Neural progenitor cell (in vitro differentiated cells): ENCODE results near the gene KLC3. TPM values are rescaled to one million over a fixed set of nuclear protein-coding genes. Genes with fewer than 3 reads are reported as not detected.

Experiments
- DNase-seq: peaks from one replicate; pipeline ENCODE4 v3.0.0-alpha.2; 2016; ENCODE audit warnings: low spot score
- H2AFZ ChIP-seq: fragments of 200-600 bp; sonication (generic); replicated peaks from 2 replicates; pipeline ENCODE4 v1.6.1; 2016; ENCODE audit warnings: antibody characterized with exemption
- H3F3A ChIP-seq: fragments of 200-600 bp; sonication (generic); 2 replicates; pipeline ENCODE4 v1.6.1; 2016; ENCODE audit warnings: antibody characterized with exemption, low read depth
- H3K27ac ChIP-seq: fragments of 200-600 bp; sonication (generic); 2 replicates; pipeline ENCODE4 v1.5.1; 2016; ENCODE audit warnings: mild to moderate bottlenecking
- H3K27me3 ChIP-seq: fragments of 200-600 bp; sonication (generic); 2 replicates; pipeline ENCODE4 v1.6.1; 2016; ENCODE audit warnings: mild to moderate bottlenecking, moderate library complexity
- H3K36me3 ChIP-seq: fragments of 200-600 bp; sonication (generic); 2 replicates; pipeline ENCODE4 v1.5.1; 2016
- H3K4me1 ChIP-seq: fragments of 200-600 bp; sonication (generic); 2 replicates; pipeline ENCODE4 v1.6.1; 2016; ENCODE audit warnings: mixed run types
- H3K4me2 ChIP-seq: fragments of 200-600 bp; sonication (generic); 2 replicates; pipeline ENCODE4 v1.6.1; 2016
- H3K4me3 ChIP-seq: fragments of 200-600 bp; sonication (generic); 2 replicates; pipeline ENCODE4 v1.5.1; 2016
- H3K79me2 ChIP-seq: fragments of 200-600 bp; sonication (generic); 2 replicates; pipeline ENCODE4 v1.6.1; 2016; ENCODE audit warnings: low read depth
- H3K9ac ChIP-seq: fragments of 200-600 bp; sonication (generic); 2 replicates; pipeline ENCODE4 v1.6.1; 2016
- H3K9me3 ChIP-seq: fragments of 200-600 bp; sonication (generic); 2 replicates; pipeline ENCODE4 v1.5.1; 2016; ENCODE audit warnings: low read depth
- H4K20me1 ChIP-seq: fragments of 200-600 bp; sonication (generic); 2 replicates; pipeline ENCODE4 v1.6.1; 2016; ENCODE audit warnings: low read depth
- H3K27ac Mint-ChIP-seq: 3 replicates; pipeline ENCODE4 v1.8.0; 2021; ENCODE audit warnings: mixed read lengths
- H3K27me3 Mint-ChIP-seq: 2 replicates; pipeline ENCODE4 v1.8.0; 2022; ENCODE audit warnings: low read depth, mild to moderate bottlenecking, inconsistent platforms, moderate library complexity, mixed read lengths; ENCODE audit not compliant: insufficient read depth
- H3K36me3 Mint-ChIP-seq: 3 replicates; pipeline ENCODE4 v1.8.0; 2021; ENCODE audit warnings: mixed read lengths
- H3K4me1 Mint-ChIP-seq: 3 replicates; pipeline ENCODE4 v1.8.0; 2021; ENCODE audit warnings: mixed read lengths
- H3K4me3 Mint-ChIP-seq: 3 replicates; pipeline ENCODE4 v1.8.0; 2021; ENCODE audit warnings: mild to moderate bottlenecking, moderate library complexity, mixed read lengths
- H3K9me3 Mint-ChIP-seq: 3 replicates; pipeline ENCODE4 v1.8.0; 2020; ENCODE audit warnings: mixed read lengths
- CTCF ChIP-seq: fragments of 200-600 bp; sonication (generic); IDR thresholded peaks from 2 replicates; pipeline ENCODE4 v1.5.1; 2017; ENCODE audit warnings: antibody characterized with exemption, mild to moderate bottlenecking
- EZH2 ChIP-seq: fragments of 200-600 bp; sonication (generic); IDR thresholded peaks from 2 replicates; pipeline ENCODE4 v1.6.1; 2017; ENCODE audit warnings: antibody characterized with exemption, mild to moderate bottlenecking, moderate library complexity
- EZH2phosphoT487 ChIP-seq: fragments of 200-600 bp; sonication (generic); IDR thresholded peaks from 2 replicates; pipeline ENCODE4 v1.6.1; 2017; ENCODE audit warnings: antibody characterized with exemption
- total RNA-seq: library from RNA; depleted of rRNA; stranded (reverse); fragments of >200 nt; gene quantifications from 2 replicates; pipeline ENCODE4 v1.2.3, GENCODE V29; 2015; ENCODE audit warnings: low replicate concordance

Gene KLC3
- total RNA-seq, 1 donor from 2014 or later: not detected

GRCh38 chr19:45314708-45315245 lies 25.8 kb upstream of the KLC3 start:
- H3K9me3 ChIP-seq: no peaks in the 10 kb centered on the region
- no peaks in the 10 kb centered on the region for H3K36me3 ChIP-seq
- no peaks in the 10 kb centered on the region for H3F3A ChIP-seq
- H3K27ac ChIP-seq: no peak overlapping the region
- H3K36me3 Mint-ChIP-seq: no peaks in the 10 kb centered on the region
- H2AFZ ChIP-seq: no peak overlapping the region
- H4K20me1 ChIP-seq: no peaks in the 10 kb centered on the region
- H3K9ac ChIP-seq: no peak overlapping the region
- H3K4me2 ChIP-seq: no peak overlapping the region
- no peak for DNase-seq
- peaks cover 15% of the 10 kb centered on the region for H3K27me3 Mint-ChIP-seq
- H3K9me3 Mint-ChIP-seq: no peaks in the 10 kb centered on the region
- no peak overlapping the region for H3K27ac Mint-ChIP-seq
- TF ChIP-seq CTCF: no peak
- no peak for TF ChIP-seq EZH2phosphoT487
- no peak for TF ChIP-seq EZH2
- H3K79me2 ChIP-seq: no peaks in the 10 kb centered on the region
- H3K4me1 ChIP-seq: no peaks in the 10 kb centered on the region
- no peak overlapping the region for H3K4me3 Mint-ChIP-seq
- H3K4me1 Mint-ChIP-seq: peaks cover 2% of the 10 kb centered on the region
- no peak overlapping the region for H3K4me3 ChIP-seq
- H3K27me3 ChIP-seq: peaks cover 63% of the 10 kb centered on the region

- Histone ChIP-seq H3K4me2 (no peak overlapping the region), H3K27ac (no peak overlapping the region), H3K27me3 (peaks cover 63% of the 10 kb centered on the region), H3K36me3 (no peaks in the 10 kb centered on the region), H3K4me1 (no peaks in the 10 kb centered on the region), H3K4me3 (no peak overlapping the region), H4K20me1 (no peaks in the 10 kb centered on the region), H3K79me2 (no peaks in the 10 kb centered on the region), H3F3A (no peaks in the 10 kb centered on the region), H2AFZ (no peak overlapping the region), H3K9me3 (no peaks in the 10 kb centered on the region), H3K9ac (no peak overlapping the region)
- Mint-ChIP-seq H3K27me3 (peaks cover 15% of the 10 kb centered on the region), H3K4me3 (no peak overlapping the region), H3K36me3 (no peaks in the 10 kb centered on the region), H3K27ac (no peak overlapping the region), H3K4me1 (peaks cover 2% of the 10 kb centered on the region), H3K9me3 (no peaks in the 10 kb centered on the region)
- DNase-seq: no peak
- no peak for TF ChIP-seq EZH2phosphoT487
- TF ChIP-seq CTCF: no peak
- no peak for TF ChIP-seq EZH2
These were observed 25.2 kb upstream of the KLC3 start for GRCh38 chr19:45315304-45315703.

GRCh38 chr19:45320997-45321775 lies 19.4 kb upstream of the KLC3 start:
- Histone ChIP-seq H3K9ac (no peak overlapping the region), H3K79me2 (no peaks in the 10 kb centered on the region), H3K4me1 (peaks cover 13% of the 10 kb centered on the region), H3K27me3 (peaks cover 51% of the 10 kb centered on the region), H3K9me3 (no peaks in the 10 kb centered on the region), H3F3A (peaks cover 15% of the 10 kb centered on the region), H3K27ac (no peak overlapping the region), H3K36me3 (no peaks in the 10 kb centered on the region), H3K4me2 (no peak overlapping the region), H4K20me1 (no peaks in the 10 kb centered on the region), H3K4me3 (no peak overlapping the region), H2AFZ (no peak overlapping the region)
- no peak overlapping the region for H3K4me3 Mint-ChIP-seq
- peaks cover 21% of the 10 kb centered on the region for H3K27me3 Mint-ChIP-seq
- no peak overlapping the region for H3K27ac Mint-ChIP-seq
- H3K4me1 Mint-ChIP-seq: peaks cover 25% of the 10 kb centered on the region
- no peaks in the 10 kb centered on the region for H3K9me3 Mint-ChIP-seq
- no peak for DNase-seq
- no peaks in the 10 kb centered on the region for H3K36me3 Mint-ChIP-seq
- no peak for TF ChIP-seq EZH2phosphoT487
- TF ChIP-seq CTCF: no peak
- no peak for TF ChIP-seq EZH2
